Limb (tissue), 2 donors: Measurements from ENCODE around the gene SMIM1.

Source experiments
- DNase-seq, 2 donors: peaks; one replicate each; pipeline ENCODE4 v3.0.0-alpha.2; 2016; ENCODE audit errors: extremely low spot score in 2 of 2

SMIM1 gene

GRCh38 chr1:3772715-3773571 lies at the start of gene SMIM1:
SMIM1 (plus strand) TSS chr1:3772749; CDS start chr1:3775374, 2,625 bp downstream.
- DNase-seq, result peak in 1 of 2 donors; percentile 53

- no peak for DNase-seq
These were observed 49.7 kb upstream of the SMIM1 start for GRCh38 chr1:3722846-3723245.

DNA sequence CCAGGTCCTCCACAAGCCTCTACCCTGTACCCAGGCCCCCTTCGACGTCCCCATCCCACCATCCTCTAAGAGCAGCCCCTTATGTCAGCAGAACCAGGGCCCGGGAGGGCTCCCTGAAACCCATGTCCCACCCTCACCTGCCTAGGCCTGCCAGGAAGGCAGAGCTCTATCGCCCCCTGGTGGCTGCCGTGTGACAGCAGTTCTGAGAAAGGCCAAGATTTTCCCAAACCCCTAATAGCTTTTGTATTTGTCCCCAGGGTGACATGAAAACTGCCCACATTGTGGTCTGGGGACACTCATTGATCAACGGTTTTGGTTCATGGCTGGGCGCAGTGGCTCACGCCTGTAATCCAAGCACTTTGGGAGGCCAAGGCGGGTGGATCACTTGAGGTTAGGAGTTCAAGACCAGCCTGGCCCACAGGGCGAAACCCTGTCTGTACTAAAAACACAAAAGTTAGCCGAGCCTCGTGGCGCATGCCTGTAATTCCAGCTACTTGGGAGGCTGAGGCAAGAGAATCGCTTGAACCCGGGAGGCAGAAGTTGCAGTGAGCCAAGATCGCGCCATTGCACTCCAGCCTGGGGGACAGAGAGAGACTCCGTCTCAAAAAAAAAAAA lies 48.0 kb upstream of the SMIM1 start:
- peak; percentile 61 to 87 for DNase-seq

DNA sequence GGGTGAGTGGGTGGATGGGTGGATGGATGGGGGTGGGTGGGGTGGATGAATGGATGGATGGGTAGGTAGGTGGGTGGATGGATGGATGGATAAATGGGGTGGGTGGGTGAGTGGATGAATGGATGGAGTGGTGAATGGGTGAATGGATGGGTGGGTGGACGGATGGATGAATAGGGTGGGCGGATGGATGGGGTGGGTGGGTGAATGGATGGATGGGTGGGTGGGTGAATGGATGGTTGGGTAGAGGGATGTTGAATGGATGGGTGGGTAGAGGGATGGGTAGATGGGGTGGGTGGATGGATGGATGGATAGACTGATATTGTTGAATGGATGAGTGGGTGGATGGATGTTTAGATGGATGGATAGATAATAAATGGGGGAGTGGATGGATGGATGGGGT lies 47.2 kb upstream of the SMIM1 start:
- no peak for DNase-seq

DNA sequence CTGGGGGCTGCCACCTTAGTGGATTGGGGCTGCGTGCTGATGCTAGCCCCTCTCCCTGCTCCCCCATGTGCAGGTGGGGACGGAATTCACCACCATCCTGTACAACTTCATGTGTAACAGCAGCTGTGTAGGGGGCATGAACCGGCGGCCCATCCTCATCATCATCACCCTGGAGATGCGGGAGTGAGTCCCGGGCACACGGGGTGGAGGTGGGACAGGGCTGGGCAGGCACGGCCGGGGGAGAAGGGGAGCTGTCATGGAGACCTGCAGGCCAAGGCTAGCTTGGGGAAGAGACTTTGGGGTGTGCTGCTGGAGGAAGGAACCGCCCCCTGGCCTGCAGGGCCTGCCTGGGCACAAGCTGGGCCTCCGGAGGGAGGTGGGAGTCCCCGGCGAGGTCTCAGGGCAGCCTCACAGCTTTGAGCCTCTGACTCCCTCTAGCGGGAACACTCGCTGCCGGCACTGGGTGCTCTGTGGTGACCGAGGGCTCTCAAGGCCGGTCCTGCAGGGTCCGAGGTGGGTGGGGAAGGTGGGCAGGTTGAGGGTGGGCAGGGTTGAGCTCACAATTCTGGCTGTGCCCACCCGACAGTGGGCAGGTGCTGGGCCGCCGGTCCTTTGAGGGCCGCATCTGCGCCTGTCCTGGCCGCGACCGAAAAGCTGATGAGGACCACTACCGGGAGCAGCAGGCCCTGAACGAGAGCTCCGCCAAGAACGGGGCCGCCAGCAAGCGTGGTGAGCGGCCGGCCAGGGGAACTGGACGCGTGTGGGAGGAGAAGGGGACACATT lies 45.3 kb upstream of the SMIM1 start:
- no peak for DNase-seq

- no peak for DNase-seq
These were observed 44.4 kb upstream of the SMIM1 start for GRCh38 chr1:3727825-3728776.

GRCh38 chr1:3729594-3730542 lies 42.7 kb upstream of the SMIM1 start:
- no peak for DNase-seq

DNA sequence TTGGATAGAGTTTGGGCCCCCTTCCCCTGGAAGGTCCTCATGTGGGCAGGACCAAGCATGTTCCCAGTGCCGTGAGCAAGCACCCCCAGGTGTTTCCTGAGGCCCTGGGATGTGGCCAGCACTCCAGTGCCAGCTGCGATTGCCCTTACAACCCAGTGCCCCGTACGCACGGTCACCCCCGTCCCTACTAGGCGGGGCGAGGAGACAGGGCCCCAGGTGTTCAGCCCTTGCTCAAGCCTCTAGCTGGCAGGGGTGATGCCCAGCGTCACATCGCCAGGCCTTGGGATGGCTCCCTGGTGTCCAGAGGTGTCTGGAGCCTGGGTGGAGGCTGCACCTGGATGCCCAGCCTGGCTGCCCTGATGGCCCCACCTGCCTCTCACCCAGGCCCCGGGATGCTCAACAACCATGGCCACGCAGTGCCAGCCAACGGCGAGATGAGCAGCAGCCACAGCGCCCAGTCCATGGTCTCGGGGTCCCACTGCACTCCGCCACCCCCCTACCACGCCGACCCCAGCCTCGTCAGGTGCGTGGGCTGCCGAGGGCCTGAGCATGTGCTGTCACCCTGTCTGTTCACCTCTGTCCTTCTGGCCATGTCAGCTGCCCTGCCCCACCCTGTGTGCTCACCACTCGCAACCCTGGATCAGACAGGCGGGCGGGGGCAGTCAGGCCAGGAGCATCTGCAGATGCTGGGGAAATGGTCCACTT lies 41.9 kb upstream of the SMIM1 start:
- DNase-seq, result no peak

DNA sequence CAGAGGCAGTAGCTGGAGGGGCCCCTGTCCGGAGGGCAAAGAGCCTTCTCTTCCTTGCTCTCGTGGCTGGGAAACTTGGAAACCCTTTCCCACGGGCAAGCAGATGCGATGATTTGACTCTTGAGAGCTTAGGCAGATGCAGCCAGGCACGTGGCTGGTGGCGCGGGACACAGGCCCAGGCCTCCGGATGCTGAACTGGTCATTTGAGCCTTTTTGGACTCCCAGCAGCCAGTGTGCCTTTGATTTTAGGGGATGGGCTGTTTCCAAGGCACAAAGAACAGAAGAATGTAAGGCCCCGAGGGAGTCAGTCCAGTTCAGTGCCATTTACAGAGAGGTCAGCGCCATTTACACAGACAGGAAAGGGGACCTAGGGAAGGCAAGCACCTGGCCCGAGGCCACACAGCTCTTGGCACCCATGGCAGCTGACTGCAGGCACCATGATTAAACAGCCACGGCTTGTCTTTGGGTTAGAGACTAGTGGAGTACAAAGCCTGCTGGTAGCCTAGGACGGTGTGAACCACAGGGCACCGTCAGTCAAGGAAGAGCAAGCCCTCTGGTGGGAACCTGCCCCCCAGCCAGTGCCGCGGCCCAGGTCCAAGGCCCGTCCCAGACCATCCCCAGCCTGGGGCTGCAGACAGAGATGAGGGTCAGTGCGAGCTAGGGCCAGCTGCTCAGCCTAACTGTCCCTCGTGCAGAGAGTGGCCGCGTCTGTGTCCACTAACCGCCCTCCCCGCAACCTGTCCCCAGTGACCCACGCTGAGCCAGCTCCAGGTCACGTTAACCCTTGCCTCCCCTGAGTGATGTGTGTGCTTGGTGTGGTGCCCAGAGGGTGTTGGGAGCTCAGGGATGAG lies 40.7 kb upstream of the SMIM1 start:
- DNase-seq, result no peak

DNA sequence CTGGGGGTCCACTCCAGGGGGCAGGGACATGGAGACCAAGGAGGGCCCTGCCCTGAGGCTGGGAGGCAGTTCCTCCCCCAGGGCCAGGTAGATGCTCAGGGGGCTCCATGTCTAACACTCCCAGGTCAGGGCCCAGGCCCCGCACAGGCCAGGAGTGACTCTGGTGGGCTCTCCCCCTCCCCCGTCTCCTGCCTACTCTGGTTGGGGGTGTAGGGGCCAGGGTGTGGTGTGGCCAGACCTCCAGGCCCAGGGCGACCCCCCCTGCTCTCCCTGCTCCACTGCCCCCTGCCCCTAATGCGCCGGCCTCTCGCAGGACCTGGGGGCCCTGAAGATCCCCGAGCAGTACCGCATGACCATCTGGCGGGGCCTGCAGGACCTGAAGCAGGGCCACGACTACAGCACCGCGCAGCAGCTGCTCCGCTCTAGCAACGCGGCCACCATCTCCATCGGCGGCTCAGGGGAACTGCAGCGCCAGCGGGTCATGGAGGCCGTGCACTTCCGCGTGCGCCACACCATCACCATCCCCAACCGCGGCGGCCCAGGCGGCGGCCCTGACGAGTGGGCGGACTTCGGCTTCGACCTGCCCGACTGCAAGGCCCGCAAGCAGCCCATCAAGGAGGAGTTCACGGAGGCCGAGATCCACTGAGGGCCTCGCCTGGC lies 40.0 kb upstream of the SMIM1 start:
- no peak for DNase-seq

GRCh38 chr1:3733094-3733882 lies 39.3 kb upstream of the SMIM1 start:
- no peak for DNase-seq

DNA sequence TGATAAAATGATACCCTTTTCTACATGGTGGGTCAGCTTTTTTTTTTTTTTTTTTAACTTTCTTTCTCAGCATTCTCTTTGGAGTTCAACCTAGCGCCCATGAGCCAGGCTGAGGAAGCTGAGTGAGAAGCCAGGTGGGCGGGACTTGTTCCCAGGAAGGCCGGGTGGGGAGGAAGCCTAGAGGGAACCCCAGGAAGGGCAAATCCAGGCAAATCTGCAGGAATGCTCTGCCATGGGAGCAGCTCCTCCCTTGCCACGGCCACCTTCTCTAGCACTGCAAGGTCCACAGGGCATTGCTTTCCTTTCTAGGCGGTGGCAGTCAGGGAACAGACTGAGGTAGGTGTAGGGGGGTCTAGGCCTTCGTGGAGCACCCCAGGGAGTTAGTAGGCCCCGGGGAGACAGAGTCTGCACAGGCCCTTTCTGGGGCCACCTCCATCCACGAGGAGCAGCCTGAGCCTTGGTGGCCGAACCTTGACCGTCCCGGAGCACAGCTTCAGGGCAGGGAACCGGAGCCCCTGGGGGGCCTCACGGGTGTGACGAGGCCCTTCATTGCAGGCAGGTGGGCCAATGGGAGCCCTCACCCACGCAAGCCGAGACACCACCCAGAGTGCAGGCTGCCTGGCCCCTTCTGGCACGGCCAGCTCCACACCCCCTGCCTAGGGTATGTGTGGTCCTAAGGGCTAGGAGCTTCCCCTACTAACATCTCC lies 38.5 kb upstream of the SMIM1 start:
- DNase-seq, result no peak

DNA sequence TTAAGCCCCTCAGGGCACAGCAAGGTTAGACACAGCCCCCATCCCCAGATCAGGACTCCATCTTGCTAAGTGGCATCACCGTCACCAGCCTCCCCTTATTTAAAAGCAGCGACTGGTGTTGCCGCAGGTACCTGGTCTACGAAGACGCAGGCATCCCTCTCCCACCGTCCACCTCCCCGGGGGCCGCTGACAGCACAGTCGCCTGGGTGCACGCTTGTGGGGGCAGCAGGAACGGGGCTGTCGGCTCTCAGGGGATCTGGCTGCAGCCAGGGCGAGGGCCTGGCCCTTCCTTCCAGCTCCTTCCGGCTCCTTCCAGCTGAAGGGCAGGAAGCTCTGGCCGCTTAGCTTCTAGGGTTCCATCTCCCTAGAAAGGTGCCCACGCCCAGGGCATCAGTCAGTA lies 37.9 kb upstream of the SMIM1 start:
- DNase-seq, result no peak

DNA sequence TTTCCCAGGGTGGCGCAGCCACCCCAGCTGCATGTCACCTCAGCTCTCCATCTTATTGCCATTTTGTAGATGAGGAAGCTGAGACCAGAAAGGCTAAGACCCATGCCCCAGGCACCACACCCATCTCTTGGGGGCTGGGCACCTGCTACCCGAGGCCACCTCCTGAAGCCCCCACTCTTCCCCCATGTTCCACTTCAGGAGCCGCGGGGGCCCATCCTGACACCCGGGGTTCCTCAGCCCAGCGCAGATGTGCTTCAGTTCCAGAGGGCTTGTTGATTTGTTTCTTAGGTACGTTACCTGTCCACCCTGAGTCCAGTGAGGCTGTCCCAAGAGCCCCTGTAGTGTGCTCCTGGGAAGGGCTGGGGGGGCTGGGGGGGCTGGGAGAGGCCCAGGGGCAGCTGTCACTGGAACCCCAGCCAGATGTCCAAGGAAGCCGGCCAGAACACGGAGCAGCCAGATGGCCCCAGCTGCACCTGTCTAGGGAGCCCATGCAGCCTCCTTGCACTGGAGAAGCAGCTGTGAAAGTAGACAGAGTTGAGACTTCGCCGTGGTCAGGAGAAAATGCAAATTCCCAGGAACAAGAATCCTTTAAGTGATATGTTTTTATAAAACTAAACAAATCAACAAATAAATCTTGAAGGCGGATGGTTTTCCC lies 37.4 kb upstream of the SMIM1 start:
- DNase-seq, result no peak

DNA sequence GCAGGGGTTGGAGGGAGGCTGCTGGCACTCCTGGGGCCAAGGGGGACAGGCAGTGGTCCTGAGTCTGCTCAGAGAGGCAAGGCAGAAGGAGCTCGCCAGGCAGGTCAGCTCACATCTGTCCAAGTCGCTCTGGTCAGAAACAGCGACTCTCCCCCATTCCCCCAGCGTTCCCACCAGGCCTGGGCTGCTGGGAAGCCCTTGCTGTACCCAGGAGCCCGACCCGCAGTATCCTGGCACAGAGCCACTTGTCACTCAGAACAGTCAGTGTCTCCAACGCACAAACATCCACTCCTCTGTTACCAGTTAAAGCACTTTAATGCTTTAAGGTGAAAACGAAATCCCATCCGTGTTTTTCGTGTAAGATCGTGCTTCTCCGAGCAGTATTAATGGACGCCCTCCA lies 36.9 kb upstream of the SMIM1 start:
- DNase-seq, result no peak

GRCh38 chr1:3736131-3736561 lies 36.4 kb upstream of the SMIM1 start:
- no peak for DNase-seq
